Bone marrow (tissue), 2 donors: Measurements from ENCODE around the gene GABRE.
"Not testable (repeated sequence)": the region's sequence is repeated elsewhere in the genome, so short reads cannot be mapped to it uniquely, and the experiment has no call there.

Source experiments
- DNase-seq, 2 donors: peaks; one replicate each; lab custom pipeline; 2025; lab: John Stamatoyannopoulos, UW

GABRE gene

DNA sequence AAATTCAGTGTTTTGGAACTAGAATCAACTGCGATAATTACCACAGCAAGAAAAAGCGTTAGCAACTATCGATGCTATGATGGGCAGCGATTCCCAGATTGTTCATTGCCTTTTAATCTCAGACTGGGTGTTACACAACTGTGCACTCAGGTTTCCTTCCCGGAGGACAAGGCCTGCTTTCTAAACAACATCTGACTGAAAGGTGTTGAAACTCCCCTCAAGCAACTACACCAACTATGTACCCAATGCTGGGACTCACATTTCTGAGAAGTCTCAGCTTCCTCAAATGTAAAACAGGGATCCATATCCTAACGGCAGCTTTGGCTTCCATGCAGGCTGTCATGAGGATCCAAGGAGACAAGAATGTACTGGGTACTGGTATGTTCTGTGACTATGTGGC lies 8.2 kb downstream of the GABRE start:
- no peak for DNase-seq

DNA sequence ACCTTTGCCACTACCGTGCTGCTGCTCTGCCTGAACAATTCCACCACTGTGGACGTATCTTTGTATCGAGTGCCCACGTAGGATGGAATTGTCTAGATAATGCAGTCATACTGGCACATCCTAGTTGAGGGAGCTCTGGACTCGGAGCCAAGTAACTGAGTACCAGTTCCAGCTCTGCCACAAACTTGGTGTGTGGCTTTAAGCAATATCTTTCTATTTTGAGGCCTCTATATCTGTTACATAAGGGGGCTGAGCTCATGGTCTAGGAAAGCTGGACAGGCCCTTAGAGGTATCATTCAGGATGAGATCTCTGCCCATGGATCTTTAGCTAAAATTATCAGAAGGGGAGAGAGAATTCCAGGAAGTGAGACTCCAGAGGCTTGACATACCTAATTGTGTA lies 12.4 kb downstream of the GABRE start:
- DNase-seq = no peak

DNA sequence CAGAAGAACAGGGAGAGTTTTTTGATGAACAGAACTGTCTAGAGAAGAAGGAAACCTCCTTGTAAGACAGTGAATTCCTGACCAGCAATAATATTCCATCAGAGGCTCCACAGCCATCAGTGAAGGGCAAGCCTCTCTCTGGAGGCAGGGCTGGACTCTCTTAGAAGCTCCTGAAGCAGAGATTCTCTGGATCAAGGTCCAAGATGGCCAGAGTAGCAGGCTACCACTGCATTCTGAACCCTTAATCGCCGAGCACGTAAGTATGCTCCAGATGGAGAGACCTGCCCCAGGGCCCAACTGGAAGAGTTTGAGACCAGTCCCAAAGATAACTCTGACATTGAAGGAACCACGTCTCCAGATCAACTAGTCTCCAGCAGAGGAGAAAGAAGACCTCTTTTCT lies 16.4 kb downstream of the GABRE start:
- DNase-seq = no peak

DNA sequence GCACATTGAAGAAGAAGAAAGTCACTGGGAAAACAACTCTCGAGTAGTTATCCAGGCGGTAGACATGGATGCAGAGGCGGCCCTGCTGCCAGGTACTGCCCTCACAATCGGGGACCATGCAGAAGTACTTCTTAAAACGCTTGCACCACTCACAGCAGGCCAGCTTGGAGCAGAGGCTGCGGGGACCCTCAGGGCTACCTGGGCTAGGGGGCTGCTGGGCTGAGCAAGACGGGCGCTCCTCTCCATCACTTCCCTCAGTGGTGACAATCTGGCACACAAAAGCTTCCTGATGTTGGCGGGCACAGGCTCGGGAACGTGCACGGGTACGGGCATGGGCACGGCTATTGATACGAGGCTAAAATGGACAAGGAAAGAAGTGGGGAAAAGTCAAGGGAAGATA lies 19.7 kb downstream of the GABRE start:
- DNase-seq = no peak

DNA sequence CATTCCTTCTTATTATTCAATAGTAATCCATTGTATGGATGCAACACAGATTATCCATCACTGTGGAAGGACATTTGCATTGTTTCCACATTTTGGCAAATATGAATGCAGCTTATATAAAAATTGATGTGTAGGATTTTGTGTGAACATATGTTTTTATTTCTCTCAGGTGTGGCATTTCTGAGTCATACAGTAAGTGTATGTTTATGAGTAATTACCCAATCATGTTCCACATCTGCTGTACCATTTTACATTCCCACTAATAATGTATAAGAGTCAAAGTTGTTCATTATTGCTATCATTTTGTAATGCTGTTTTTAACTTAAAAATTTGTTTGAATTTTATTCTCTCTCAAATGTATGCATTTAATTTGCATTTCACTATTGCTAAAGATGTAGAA lies 36.3 kb downstream of the GABRE start:
- DNase-seq = no peak

DNA sequence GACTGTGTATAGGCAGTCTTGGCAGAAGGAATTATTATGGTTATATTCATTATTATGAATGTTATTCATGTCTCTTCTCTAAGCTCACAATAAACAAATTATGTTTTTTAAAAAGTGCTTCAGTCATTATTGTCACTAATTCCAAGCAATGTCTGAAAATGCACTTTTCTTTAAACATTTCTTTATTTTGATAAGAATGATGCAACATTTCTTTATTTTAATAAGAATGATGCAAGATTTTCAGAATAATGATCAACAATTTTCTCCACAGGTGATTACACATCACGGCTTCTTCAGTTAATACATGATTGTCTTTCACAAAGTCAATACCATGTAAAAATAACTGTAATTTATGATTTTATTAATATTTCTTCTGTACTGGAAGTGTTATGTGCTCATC lies 39.1 kb downstream of the GABRE start:
- no peak for DNase-seq

DNA sequence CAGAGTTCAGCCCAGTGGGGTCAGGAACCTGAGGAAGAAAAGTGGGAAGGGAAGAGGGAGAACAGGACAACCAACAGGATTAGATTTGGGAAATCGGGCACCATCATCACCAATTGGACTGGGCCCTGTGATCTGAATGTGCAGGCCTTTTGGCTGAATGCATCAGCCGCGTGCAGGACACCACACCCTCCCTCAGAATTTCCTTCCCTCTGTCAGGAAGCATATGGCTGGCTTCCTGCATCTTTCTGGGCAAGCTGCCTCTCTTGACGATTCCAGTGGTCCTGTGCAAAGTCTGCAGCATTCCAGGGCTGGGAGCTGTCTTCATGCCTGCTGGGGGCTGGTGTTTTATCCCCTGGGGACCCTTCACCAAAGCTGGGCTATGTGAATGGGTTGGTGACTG lies 45.4 kb downstream of the GABRE start:
- no peak for DNase-seq

DNA sequence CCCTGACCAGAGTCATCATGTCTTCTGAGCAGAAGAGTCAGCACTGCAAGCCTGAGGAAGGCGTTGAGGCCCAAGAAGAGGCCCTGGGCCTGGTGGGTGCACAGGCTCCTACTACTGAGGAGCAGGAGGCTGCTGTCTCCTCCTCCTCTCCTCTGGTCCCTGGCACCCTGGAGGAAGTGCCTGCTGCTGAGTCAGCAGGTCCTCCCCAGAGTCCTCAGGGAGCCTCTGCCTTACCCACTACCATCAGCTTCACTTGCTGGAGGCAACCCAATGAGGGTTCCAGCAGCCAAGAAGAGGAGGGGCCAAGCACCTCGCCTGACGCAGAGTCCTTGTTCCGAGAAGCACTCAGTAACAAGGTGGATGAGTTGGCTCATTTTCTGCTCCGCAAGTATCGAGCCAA lies 50.8 kb downstream of the GABRE start:
- DNase-seq = no peak

DNA sequence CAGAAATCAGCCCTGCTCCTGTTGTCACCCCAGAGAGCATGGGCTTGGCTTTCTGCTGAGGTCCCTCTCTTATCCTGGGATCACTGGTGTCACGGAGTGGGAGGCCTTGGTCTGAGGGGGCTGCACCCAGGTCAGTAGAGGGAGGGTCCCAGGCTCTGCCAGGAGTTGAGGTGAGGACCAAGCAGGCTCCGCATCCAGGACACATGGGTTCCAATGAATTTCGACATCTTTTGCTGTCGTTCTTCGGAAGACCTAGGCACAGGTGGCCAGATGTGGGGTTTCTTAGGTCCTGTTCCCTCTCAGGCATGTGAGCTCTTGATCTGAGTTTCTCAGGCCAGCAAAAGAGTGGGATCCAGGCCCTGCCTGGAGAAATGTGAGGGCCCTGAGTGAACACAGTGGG lies 51.8 kb downstream of the GABRE start:
- no peak for DNase-seq

DNA sequence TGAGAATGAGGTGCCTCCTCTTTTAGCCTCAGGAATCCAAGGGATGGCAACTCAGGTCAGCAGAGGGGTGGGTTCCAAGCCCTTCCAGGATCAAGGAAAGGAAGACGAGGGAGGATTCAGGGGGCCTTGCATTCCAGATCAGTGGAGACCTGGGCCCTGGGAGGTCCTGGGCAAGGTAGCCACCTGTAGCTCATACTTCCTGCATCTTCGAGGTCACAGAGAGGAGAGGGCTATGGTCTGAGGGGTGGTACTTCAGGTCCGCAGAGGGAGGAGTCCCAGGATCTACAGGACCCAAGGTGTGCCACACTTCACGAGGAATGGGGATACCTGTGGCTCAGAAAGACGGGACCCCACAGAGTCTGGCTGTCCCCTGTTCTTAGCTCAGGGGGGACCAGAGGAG lies 52.6 kb downstream of the GABRE start:
- no peak for DNase-seq

DNA sequence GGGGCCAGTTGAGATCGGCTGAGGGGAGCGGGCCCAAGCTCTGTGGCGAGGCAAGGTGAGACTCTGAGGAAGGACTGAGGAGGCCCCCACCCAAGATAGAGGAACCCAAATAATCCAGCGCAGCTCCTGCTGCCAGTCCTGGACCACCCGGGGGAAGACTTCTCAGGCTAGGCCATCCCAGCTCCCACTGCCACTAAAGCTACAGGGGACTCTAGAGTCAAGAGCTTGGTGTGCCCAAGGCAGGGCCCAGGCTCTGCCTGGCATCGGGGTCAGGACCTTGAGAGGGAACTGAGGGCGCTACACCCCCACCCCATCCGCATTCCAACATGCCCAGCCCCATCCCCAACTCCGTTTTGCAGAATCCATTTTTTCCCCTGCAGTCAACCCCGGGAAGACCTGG lies 53.2 kb downstream of the GABRE start:
- no peak for DNase-seq

DNA sequence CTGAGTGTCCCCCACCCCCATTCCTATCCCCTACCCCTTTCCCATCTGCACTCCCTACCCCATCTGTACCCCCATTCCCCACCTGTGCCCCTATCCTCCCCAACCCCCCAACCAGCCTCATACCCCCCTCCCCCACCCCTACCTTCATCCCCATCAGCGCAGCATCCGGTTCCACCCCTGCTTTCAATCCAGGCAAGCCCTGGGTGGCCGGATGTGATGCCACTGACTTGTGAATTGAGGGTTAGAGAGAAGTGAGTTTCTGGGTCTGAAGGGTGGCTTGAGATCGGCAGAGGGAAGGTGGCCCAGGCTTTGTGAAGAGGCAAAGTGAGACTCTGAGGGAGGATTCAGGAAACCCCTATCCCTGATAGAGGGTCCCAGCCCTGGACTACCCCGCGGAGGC lies 53.9 kb downstream of the GABRE start:
- no peak for DNase-seq

DNA sequence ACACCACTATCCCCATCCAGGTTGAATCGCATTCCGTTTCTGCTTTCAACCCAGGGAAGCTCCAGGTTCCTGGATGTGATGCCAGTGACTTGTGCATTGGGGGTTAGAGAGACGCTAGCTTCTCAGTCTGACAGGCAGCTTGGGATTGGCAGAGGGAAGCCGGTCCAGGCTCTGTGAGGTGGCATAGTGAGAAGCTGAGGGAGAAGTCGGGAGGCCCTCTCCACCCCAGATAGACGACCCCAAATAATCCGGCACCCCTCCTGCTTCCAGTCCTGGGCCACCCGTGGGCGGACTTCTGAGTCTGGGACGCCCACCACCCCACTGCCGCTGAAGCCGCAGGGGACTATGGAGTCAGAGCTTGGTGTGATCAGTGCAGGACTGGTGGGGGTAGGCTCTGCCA lies 54.4 kb downstream of the GABRE start:
- DNase-seq = no peak

DNA sequence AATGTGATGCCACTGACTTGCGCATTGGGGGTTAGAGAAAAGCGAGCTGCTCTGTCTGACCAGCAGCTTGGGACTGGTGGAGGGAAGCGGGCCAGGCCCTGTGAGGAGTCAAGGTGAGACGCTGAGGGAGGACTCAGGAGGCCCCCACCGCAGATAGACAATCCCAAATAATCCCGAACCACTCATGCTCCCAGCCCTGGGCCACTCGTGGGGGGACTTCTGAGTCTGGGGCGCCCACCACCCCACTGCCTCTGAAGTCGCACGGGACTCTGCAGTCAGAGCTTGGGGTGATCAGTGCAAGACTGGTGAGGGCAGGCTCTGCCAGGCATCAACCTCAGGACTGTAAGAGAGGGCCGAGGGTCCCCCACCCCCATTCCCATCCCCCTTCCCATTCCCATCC lies 54.9 kb downstream of the GABRE start:
- DNase-seq = no peak

DNA sequence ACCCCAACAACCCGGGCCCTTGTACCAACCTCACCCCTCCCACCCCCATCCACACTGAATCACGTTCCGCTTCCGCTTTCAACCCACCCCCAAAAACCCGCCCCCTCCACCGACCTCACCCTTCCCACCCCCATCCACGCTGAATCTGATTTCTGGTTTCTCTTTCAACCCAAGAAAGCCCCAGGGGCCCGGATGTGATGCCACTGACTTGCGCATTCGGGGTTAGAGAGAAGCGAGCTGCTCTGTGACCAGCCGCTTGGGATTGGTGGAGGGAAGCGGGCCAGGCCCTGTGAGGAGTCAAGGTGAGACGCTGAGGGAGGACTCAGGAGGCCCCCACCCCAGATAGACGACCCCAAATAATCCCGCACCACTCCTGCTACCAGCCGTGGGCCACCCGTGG lies 55.7 kb downstream of the GABRE start:
- not testable (repeated sequence) for DNase-seq

DNA sequence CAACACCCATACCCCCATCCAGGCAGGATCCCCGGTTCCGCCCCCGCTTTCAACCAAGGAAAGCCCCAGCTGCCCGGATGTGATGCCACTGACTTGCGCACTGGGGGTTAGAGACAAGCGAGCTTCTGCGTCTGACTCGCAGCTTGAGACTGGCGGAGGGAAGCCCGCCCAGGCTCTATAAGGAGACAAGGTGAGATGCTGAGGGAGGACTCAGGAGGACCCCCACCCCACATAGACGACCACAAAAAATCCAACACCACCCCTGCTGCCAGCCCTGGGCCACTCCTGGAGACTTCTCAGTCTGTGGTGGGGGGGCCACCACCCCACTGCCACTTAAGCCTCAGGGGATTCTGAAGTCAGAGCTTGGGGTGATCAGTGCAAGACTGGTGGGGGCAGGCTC lies 61.7 kb downstream of the GABRE start, which contains the start of gene MAGEA4:
TSS of gene MAGEA4 (plus strand) at position 110 of the 400 bp plus-strand sequence. CDS start 10,776 bp downstream, outside the sequence.
- DNase-seq = no peak

DNA sequence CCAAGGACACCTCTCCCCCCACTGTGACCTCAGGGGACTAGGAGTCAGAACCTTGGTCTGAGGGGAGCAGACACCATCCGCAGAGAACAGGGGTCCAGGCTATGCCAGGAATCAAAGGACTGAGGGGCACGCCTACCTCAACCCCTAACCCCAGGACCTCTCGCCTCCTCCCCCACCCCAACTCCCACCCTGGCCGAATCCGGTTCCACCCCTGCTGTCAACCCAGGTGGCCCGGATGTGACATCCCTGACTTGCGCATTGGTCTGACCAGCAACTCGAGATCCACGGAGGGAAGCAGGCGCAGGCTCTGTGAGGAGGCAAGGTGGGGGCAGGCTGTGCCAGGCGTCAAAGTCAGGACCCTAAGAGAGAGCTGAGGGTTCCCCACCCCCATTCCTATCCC lies 62.3 kb downstream of the GABRE start:
- no peak for DNase-seq

DNA sequence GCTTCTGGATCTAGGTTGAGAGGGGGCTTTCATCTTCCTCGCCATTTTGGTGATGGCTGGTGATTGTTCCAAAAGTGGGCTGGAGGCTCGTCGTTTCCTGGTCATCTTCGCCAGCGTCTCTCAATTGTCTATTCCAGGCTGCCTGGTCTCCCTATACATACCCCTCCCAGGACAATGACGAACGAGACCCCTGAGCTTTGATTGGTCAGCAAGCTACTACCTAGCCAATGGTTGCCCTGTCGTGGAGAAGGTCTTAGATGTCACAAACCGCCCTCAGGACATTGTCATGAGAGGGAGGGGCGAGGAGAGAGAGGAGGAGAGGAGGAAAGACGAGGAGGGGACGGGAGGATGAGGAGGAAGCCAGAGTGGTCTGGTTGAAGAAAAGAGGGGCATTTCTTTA lies 69.5 kb downstream of the GABRE start:
- DNase-seq = no peak
